GM12864 (cell line): Measurements from ENCODE around the gene TTLL7.

ENCODE experiments used
- DNase-seq: peaks from one replicate; pipeline ENCODE4 v3.0.0-alpha.2; 2011; ENCODE audit warnings: low read depth
- H3K4me3 ChIP-seq: 2 replicates; pipeline ENCODE4 v1.5.1; 2011; ENCODE audit warnings: mild to moderate bottlenecking, low read depth, low read length, control low read depth
- TF ChIP-seq, protein P1 (sequence below): IDR thresholded peaks from 2 replicates; pipeline ENCODE4 v1.5.1; 2011; ENCODE audit warnings: low read depth, mild to moderate bottlenecking, moderate library complexity, low read length, control low read depth, inconsistent platforms; ENCODE audit errors: missing control alignments

Gene TTLL7

DNA sequence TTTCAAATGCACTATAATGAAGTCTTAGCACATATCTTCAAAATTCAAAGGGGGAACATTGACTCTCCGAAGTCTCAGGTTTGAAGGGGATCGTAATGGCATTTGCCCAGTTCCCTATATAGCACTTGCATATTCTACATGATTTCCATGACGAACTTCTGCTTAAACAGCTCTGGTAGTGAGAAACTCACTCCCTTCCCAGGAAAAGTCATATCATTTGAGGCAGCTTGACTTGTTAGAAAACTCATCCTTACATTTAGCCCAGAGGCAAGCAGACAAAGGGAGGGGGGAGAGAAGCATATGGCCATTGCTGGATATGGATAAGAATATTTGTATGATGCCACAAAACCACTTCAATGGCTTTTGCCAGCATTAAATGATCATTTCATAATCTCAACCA is 27.0 kb upstream of the TTLL7 start:
- TF ChIP-seq, protein P1, sequence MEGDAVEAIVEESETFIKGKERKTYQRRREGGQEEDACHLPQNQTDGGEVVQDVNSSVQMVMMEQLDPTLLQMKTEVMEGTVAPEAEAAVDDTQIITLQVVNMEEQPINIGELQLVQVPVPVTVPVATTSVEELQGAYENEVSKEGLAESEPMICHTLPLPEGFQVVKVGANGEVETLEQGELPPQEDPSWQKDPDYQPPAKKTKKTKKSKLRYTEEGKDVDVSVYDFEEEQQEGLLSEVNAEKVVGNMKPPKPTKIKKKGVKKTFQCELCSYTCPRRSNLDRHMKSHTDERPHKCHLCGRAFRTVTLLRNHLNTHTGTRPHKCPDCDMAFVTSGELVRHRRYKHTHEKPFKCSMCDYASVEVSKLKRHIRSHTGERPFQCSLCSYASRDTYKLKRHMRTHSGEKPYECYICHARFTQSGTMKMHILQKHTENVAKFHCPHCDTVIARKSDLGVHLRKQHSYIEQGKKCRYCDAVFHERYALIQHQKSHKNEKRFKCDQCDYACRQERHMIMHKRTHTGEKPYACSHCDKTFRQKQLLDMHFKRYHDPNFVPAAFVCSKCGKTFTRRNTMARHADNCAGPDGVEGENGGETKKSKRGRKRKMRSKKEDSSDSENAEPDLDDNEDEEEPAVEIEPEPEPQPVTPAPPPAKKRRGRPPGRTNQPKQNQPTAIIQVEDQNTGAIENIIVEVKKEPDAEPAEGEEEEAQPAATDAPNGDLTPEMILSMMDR: no peak
- no peak for DNase-seq
- no peak overlapping the region for H3K4me3 ChIP-seq

DNA sequence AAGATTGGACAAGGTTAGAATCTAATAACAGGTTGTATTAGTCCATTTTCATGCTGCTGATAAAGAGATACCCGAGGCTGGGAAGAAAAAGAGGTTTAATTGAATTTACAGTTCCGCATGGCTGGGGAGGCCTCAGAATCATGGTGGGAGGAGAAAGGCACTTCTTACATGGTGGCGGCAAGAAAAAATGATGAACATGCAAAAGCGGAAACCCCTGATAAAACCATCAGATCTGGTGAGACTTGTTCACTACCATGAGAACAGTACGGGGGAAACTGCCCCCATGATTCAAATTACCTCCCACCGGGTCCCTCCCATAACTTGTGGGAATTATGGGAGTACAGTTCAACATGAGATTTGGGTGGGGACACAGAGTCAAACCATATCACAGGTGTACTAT is 22.9 kb upstream of the TTLL7 start:
- TF ChIP-seq, protein P1: no peak
- no peak for DNase-seq

DNA sequence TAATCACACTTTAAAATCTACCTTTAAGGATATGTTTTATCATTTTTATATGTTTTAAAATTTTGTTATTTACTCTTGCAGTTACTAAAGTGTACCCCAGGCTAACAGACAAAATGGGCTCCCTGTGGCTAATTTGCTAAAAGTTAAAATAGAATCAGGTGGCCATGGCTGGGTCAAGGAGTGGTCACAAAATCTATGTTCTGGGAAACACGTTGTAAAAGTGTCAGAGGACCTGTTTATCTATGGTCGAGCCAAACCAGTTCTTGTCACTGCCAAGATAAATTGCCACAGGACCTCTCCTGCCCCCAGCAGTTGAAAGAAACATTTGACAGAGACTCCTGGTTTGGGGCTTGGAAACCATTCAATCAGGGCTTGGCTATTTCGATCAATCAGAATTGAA is 21.2 kb upstream of the TTLL7 start:
- H3K4me3 ChIP-seq: no peak overlapping the region
- no peak for DNase-seq
- TF ChIP-seq, protein P1: no peak

More for the DNA sequence above, 22.9 kb upstream of the TTLL7 start:
- no peak overlapping the region for H3K4me3 ChIP-seq

DNA sequence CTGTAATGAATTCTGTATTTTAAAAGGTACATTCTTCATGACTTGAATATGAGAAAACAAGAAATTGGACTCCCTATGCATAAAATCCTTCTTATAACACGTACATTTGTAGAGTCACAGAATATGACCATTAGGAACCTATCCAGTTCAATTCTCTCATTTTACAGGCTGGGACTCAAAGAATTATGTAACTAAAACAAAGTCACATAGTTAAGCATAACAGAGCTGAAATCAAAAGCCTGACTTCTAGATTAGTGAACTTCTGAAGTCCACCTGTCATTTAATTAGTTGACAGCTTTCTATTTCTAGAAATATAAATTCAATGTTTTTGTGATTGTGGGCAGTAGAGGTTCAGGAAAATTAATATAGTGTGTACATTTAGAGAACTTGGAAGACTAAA is 20.3 kb upstream of the TTLL7 start:
- no peak overlapping the region for H3K4me3 ChIP-seq
- no peak for DNase-seq
- TF ChIP-seq, protein P1: no peak

DNA sequence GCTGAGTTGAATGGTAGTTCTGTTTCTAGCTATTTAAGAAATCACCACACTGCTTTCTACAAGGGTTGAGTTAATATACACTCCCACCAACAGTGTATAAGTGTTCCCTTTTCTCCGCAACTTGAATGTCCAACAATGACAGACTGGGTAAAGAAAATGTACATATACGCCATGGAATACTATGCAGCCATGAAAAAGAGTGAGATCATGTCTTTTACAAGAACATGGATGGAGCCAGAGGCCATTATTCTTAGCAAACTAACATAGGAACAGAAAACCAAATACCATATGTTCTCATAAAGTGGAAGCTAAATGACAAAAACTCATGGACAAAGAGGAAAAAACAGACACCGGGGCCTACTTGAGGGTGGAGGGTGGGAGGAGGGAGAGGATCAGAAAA is 14.8 kb upstream of the TTLL7 start:
- H3K4me3 ChIP-seq: no peak overlapping the region
- TF ChIP-seq, protein P1: no peak
- no peak for DNase-seq

DNA sequence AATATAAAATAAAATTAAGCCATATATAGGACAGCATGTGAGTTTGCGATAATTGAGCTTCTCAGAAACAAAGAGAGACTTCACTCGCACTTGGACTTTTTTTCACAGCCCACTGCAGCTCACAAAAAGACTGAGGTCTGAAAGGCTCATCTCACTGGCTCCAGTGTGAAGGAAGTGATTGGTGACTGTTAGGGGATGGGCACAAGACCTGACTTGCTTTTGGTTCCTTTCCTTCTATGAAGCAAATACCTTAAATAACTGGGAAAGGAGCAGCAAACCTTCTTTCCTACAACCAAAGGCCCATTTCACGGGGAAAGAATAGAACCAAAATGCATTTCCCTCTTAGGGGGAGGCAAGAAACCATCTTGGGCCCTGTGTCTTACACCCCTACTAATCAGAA is 13.1 kb upstream of the TTLL7 start:
- no peak overlapping the region for H3K4me3 ChIP-seq
- no peak for DNase-seq
- TF ChIP-seq, protein P1: no peak

DNA sequence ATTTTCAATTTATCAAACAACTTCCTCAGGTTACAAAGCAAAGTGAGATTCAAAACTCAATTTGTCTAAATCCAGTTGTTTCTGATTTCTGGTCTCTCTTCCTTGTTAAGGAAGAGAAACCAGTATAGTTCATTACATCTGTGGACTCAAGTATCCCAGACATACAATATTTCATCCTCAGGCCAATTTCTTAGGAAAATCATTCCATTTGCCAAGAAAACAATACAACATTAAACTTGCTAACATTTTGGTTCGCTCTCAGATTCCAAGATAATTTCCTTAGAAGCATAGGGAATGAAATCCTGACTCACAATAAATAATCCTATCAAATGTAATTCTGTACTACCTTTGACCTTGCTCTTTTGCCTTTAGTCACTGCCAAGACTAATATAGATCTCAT is 11.2 kb upstream of the TTLL7 start:
- TF ChIP-seq, protein P1: no peak
- H3K4me3 ChIP-seq: no peak overlapping the region
- no peak for DNase-seq
